Measurements from ENCODE around the gene SAP30BP.

The SAP30BP gene

DNA sequence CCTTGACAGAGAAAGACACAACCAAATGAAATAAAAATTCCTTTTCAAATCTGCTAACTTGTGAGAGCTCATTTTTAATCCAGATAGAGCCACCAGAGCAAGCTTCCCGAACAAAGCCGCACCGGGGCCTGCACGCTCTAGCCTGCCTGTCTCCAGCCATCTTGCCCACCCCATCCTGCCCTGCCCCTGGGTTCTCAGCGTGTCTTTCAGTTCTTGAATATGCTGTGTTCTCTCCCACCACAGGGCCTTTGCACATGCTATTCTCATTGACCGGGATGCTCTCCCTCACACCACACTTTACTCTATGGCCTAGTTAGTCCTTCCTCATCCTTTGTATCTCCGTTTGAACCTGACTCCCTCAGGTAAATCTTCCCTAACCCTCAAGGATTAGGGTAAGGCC, 19.2 kb upstream of the SAP30BP start:
- no peaks in the 10 kb centered on the region for H3K9me2 ChIP-seq (replicated peaks; ENCODE audit: insufficient read depth, low read length)
- TF ChIP-seq EZH2phosphoT487 (conservative IDR thresholded peaks at IDR 0.05; ENCODE audit: low read length) = no peak
- TF ChIP-seq, protein P1, sequence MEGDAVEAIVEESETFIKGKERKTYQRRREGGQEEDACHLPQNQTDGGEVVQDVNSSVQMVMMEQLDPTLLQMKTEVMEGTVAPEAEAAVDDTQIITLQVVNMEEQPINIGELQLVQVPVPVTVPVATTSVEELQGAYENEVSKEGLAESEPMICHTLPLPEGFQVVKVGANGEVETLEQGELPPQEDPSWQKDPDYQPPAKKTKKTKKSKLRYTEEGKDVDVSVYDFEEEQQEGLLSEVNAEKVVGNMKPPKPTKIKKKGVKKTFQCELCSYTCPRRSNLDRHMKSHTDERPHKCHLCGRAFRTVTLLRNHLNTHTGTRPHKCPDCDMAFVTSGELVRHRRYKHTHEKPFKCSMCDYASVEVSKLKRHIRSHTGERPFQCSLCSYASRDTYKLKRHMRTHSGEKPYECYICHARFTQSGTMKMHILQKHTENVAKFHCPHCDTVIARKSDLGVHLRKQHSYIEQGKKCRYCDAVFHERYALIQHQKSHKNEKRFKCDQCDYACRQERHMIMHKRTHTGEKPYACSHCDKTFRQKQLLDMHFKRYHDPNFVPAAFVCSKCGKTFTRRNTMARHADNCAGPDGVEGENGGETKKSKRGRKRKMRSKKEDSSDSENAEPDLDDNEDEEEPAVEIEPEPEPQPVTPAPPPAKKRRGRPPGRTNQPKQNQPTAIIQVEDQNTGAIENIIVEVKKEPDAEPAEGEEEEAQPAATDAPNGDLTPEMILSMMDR (IDR thresholded peaks at IDR 0.05; ENCODE audit: insufficient read depth, low read length, poor library complexity, severe bottlenecking) = no peak
- no peak overlapping the region for H2AFZ ChIP-seq (ENCODE audit: low read depth, low read length, severe bottlenecking)
- no peak overlapping the region for H3K4me3 ChIP-seq (ENCODE audit: insufficient read depth, low read length, poor library complexity, severe bottlenecking)
- H3K79me2 ChIP-seq (ENCODE audit: insufficient read depth, low read length) = no peaks in the 10 kb centered on the region
- no peaks in the 10 kb centered on the region for H3K9me3 ChIP-seq (ENCODE audit: insufficient read depth, low read length)
- H3K27me3 ChIP-seq (ENCODE audit: low read length) = no peaks in the 10 kb centered on the region
- H3K27ac ChIP-seq (ENCODE audit: low read depth, low read length) = no peak overlapping the region
- no peaks in the 10 kb centered on the region for H4K20me1 ChIP-seq (ENCODE audit: low read depth, low read length)
- H3F3A ChIP-seq (ENCODE audit: insufficient read depth) = no peaks in the 10 kb centered on the region; the same call in 1 of the 2 replicates
- H3K4me2 ChIP-seq (ENCODE audit: low read depth, low read length, poor library complexity, severe bottlenecking) = no peak overlapping the region
- H3K9ac ChIP-seq (ENCODE audit: low read length) = no peak overlapping the region
- no peaks in the 10 kb centered on the region for H3K36me3 ChIP-seq (ENCODE audit: low read length)

DNA sequence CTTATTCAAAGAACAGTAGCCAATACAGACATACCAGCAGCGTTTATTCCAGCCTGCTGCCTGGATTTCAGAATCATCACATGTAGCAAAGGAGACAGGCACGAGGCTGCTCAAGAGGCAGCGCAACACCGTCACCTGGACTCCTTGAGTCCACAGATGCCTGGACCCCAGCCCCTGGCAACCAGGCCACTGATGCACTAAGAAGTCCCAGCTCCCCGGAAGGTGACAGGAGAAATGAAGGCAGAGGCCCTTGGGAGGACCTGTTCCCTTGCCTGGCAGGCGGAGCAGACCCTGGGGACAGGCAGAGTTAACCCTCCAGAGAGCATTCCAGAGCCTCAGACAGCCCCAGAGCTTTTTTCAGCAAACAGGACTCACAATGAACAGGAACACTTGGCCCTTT, 17.5 kb upstream of the SAP30BP start:
- Histone ChIP-seq H3K4me3 (ENCODE audit: insufficient read depth, low read length, poor library complexity, severe bottlenecking) (no peak overlapping the region), H3F3A (ENCODE audit: insufficient read depth) (peaks cover 5% of the 10 kb centered on the region; the same call in 1 of the 2 replicates), H3K27me3 (ENCODE audit: low read length) (no peaks in the 10 kb centered on the region), H4K20me1 (ENCODE audit: low read depth, low read length) (no peaks in the 10 kb centered on the region), H3K4me2 (ENCODE audit: low read depth, low read length, poor library complexity, severe bottlenecking) (no peak overlapping the region), H3K79me2 (ENCODE audit: insufficient read depth, low read length) (no peaks in the 10 kb centered on the region), H3K9me2 (replicated peaks; ENCODE audit: insufficient read depth, low read length) (no peaks in the 10 kb centered on the region), H3K9ac (ENCODE audit: low read length) (no peak overlapping the region), H3K27ac (ENCODE audit: low read depth, low read length) (no peak overlapping the region), H3K9me3 (ENCODE audit: insufficient read depth, low read length) (no peaks in the 10 kb centered on the region), H2AFZ (ENCODE audit: low read depth, low read length, severe bottlenecking) (no peak overlapping the region), H3K36me3 (ENCODE audit: low read length) (no peaks in the 10 kb centered on the region)
- no peak for TF ChIP-seq EZH2phosphoT487 (conservative IDR thresholded peaks at IDR 0.05; ENCODE audit: low read length)
- TF ChIP-seq, protein P1 (IDR thresholded peaks at IDR 0.05; ENCODE audit: insufficient read depth, low read length, poor library complexity, severe bottlenecking) = no peak

DNA sequence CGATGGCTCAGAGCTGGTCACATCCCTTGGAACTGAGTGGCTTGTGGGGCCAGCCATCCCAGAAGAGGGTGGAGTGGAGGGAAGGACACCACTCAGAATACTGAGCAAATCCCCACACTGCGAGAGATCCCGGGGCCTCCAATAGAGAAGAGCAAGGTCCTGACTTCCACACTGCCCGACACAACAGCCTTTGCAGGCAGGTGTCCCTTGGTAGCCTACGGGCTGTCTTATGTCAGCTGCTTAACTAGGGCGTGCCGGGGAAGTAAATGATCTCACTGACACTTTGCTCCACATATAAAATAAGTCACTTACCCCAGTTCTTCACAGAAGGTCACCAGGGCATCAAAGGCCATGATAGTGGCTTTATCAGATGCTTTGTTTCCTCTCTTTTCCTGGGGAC, 16.3 kb upstream of the SAP30BP start:
- no peaks in the 10 kb centered on the region for H3K27me3 ChIP-seq (ENCODE audit: low read length)
- no peak overlapping the region for H3K4me3 ChIP-seq (ENCODE audit: insufficient read depth, low read length, poor library complexity, severe bottlenecking)
- H3K79me2 ChIP-seq (ENCODE audit: insufficient read depth, low read length) = no peaks in the 10 kb centered on the region
- no peaks in the 10 kb centered on the region for H3K9me2 ChIP-seq (replicated peaks; ENCODE audit: insufficient read depth, low read length)
- H4K20me1 ChIP-seq (ENCODE audit: low read depth, low read length) = no peaks in the 10 kb centered on the region
- H3K36me3 ChIP-seq (ENCODE audit: low read length) = no peaks in the 10 kb centered on the region
- H3K4me2 ChIP-seq (ENCODE audit: low read depth, low read length, poor library complexity, severe bottlenecking) = no peak overlapping the region
- peaks cover 7% of the 10 kb centered on the region; the same call in 1 of the 2 replicates for H3F3A ChIP-seq (ENCODE audit: insufficient read depth)
- TF ChIP-seq, protein P1 (IDR thresholded peaks at IDR 0.05; ENCODE audit: insufficient read depth, low read length, poor library complexity, severe bottlenecking) = no peak
- TF ChIP-seq EZH2phosphoT487 (conservative IDR thresholded peaks at IDR 0.05; ENCODE audit: low read length) = no peak
- no peak overlapping the region for H3K9ac ChIP-seq (ENCODE audit: low read length)
- H3K9me3 ChIP-seq (ENCODE audit: insufficient read depth, low read length) = no peaks in the 10 kb centered on the region
- no peak overlapping the region for H2AFZ ChIP-seq (ENCODE audit: low read depth, low read length, severe bottlenecking)
- H3K27ac ChIP-seq (ENCODE audit: low read depth, low read length) = no peak overlapping the region

Data from SU-DHL-6 (cell line).